Gastroesophageal sphincter (tissue), 3 donors: ENCODE results near the gene FAM20A.
"Not testable (repeated sequence)": the region's sequence is repeated elsewhere in the genome, so short reads cannot be mapped to it uniquely, and the experiment has no call there.

Experiments
- POLR2A ChIP-seq, 2 donors: fragments of 450-650 bp; IDR thresholded peaks; one replicate each; pipeline ENCODE4 v1.6.1; 2017; ENCODE audit warnings: antibody characterized with exemption in 2 of 2, mild to moderate bottlenecking in 2 of 2, moderate library complexity in 1 of 2
- POLR2AphosphoS5 ChIP-seq: sonication (generic); formaldehyde crosslinking; IDR thresholded peaks from one replicate; pipeline ENCODE4 v1.6.1; 2017; ENCODE audit warnings: antibody characterized with exemption
- TF ChIP-seq, protein P1 (sequence below), 4 experiments: fragments of 200-600 bp in 2 of 4; fragments of 450-650 bp in 2 of 4; sonication (generic) in 1 of 4; IDR thresholded peaks; one replicate each; pipeline ENCODE4 v1.5.1; 2017 to 2019; ENCODE audit warnings: antibody characterized with exemption in 4 of 4, mild to moderate bottlenecking in 2 of 4, moderate library complexity in 2 of 4

DNA sequence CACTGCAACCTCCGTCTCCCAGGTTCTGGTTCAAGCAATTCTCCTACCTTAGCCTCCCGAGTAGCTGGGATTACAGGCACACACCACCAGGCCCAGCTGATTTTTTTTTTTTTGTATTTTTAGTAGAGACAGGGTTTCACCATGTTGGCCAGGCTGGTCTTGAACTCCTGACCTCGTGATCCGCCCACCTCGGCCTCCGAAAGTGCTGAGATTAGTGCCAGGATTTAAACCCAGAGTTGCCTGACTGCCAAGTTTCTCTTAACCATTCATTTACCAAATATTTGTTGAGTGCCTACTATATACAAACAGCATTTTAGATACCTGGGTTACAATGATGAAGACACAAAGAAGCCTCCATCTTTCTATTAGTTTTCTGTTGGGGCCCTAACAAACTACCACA is 18.3 kb downstream of the FAM20A start:
- TF ChIP-seq POLR2AphosphoS5; POLR2A (IDR thresholded peaks at IDR 0.05): not testable (repeated sequence)
- TF ChIP-seq, protein P1, sequence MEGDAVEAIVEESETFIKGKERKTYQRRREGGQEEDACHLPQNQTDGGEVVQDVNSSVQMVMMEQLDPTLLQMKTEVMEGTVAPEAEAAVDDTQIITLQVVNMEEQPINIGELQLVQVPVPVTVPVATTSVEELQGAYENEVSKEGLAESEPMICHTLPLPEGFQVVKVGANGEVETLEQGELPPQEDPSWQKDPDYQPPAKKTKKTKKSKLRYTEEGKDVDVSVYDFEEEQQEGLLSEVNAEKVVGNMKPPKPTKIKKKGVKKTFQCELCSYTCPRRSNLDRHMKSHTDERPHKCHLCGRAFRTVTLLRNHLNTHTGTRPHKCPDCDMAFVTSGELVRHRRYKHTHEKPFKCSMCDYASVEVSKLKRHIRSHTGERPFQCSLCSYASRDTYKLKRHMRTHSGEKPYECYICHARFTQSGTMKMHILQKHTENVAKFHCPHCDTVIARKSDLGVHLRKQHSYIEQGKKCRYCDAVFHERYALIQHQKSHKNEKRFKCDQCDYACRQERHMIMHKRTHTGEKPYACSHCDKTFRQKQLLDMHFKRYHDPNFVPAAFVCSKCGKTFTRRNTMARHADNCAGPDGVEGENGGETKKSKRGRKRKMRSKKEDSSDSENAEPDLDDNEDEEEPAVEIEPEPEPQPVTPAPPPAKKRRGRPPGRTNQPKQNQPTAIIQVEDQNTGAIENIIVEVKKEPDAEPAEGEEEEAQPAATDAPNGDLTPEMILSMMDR (IDR thresholded peaks at IDR 0.05): not testable (repeated sequence)
